HG02885 (cell line): ENCODE results near the gene UTP11.

Experiments
- ATAC-seq: cut with Tn5 transposase; IDR thresholded peaks from one replicate; pipeline ENCODE4 v1.9.1; 2021; ENCODE audit warnings: mild to moderate bottlenecking; ENCODE audit not compliant: unreplicated experiment, poor library complexity

Gene UTP11

GRCh38 chr1:38044221-38045215 lies 32.0 kb downstream of the UTP11 start:
- ATAC-seq, result no peak

DNA sequence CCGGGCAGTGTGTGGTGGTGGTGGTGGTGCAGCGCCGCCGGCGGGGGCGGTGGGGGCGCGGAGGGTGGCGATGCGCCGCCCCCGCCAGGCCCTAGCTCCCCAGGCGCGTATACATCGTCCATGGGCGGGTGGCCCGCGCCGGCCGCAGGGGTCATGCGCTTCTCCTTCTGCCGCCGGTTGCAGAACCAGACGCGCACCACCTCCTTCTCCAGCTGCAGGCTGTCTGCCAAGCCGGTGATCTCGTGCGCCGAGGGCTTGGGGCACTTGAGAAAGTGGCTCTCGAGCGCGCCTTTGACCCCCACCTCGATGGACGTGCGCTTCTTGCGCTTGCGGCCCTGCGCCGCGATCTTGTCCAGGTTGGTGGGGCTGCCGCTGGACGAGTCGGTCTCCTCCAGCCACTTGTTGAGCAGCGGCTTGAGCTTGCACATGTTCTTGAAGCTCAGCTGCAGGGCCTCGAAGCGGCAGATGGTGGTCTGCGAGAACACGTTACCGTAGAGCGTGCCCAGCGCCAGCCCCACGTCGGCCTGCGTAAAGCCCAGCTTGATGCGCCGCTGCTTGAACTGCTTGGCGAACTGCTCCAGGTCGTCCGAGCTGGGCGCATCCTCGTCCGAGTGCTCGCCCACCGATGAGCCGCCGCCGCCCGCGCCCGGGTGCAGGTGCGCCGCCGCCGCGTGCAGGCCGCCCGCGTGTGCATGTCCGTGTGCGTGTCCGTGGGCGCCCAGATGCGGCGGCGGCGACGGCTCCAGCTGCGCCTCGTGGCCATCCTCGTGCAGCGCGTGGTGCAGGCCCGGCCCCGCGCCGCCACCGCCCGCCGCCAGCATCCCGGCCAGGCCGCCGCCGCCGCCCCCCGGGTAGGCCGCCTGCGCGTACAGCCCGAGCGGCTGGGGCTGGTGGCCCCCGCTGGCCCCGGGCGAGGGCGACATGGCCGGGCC lies 33.1 kb downstream of the UTP11 start:
- peak; percentile 5 for ATAC-seq

DNA sequence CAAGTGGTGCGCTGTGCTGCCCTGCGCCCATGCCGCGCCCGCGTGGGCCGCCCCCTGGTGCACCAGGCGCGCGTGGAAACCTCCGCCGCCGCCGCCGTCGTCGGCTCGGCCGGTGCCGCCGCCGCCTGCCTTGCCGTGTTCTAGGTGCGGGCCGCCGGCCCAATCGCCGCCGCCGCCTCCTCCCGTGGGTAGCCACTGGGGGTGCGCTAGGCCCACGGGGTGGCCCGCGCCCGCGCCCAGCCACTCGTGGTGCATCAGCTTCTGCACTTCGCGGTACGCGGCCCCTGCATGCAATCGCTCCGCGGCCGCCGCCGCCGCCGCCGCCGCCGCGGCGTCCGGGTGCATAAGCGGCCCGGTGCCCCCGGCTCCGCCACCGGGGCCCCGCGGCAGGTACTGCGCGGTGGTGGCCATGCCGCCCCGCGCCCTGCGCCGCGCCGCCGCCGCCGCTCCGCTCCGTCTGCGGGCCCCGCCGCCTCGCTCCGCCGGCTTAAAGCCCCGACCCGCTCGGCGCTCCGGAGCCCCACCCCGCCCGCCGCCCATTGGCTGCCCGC lies 33.9 kb downstream of the UTP11 start, which contains the start of gene POU3F1:
Gene POU3F1, minus strand, starts transcription at position 461 of the 551 bp plus-strand sequence. Its CDS starts 50 bp downstream, at position 411.
- ATAC-seq, result peak; percentile 19

- ATAC-seq, result peak; percentile 64
Observed at GRCh38 chr1:38046884-38047602, 34.5 kb downstream of the UTP11 start.

GRCh38 chr1:38047603-38048141 lies 35.1 kb downstream of the UTP11 start:
- no peak for ATAC-seq

GRCh38 chr1:38050397-38051078 lies 38.0 kb downstream of the UTP11 start:
- ATAC-seq, result no peak

DNA sequence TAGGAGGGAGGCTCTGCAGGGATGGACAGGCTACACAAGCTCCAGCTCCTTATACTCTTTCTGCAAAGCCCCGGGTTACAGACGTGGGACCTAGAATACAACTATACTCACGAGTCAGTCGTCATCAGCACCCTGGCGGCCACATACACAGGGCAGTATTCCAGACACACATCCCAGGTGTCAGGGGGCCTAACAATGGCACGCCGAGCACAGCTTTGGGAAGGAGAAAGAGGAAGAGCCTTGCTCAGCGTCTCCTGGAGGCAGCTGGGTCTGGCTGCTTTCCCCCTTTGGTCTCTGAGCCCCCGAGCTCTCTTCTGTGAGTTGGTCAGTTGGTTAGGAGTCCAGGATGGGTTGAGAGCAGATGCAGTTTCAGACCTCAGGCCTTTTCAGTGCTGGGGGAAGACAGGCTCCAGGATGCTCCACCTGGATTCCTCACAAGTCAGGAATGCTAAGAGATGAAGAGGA lies 38.6 kb downstream of the UTP11 start:
- no peak for ATAC-seq

GRCh38 chr1:38052750-38053415 lies 40.3 kb downstream of the UTP11 start:
- no peak for ATAC-seq

GRCh38 chr1:38053416-38054091 lies 41.0 kb downstream of the UTP11 start:
- ATAC-seq, result no peak

- no peak for ATAC-seq
Observed at GRCh38 chr1:38055398-38055797, 42.9 kb downstream of the UTP11 start.

GRCh38 chr1:38055965-38056364 lies 43.4 kb downstream of the UTP11 start:
- no peak for ATAC-seq

DNA sequence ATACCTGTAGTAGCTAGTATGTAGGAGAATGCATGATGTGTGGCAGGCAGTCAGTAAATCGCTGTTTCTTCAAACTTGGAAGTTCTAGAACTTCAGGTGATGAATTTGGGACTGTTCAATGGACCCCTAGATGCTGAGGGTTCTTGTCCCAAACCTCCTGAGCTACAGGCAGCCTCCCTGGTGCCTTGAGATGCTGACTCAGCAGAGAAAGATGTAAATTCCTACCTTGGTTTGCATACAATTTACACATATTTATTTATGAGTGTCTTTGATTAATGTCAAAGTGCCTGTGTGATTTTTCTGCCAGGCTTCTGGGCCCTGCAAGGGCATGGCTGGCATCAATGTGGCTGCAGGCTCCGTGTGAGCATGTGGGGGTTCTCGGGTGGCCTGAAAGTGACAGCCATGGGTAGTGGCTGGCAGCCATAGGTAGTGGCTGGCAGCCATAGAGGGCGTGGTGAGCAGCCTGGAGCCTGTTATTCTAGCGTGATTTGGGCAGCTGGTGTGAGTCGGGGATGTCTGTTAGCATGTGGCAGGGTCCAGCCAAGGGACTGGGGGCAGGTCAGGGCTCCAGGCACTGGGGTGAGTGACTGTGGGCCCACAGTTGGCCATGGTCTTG lies 47.2 kb downstream of the UTP11 start:
- no peak for ATAC-seq

DNA sequence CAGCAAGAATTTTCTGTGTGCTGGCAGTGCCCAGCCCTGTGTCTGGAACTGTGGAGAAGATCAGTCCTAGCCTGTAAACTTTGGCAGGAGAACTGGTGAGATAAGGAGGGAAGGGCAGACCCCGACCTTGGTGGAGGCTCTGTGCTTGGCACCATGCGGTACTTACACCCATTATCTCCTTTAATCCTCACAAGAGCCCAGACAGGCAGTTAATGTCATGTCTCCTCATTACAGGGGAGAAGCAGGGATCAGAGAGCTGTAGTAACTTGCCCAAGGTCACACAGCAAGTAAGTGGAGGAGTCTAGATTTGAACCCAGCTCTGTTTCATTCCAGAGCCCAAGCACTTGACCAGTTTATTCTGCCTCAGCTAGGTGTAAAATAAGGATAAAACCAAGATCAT lies 48.0 kb downstream of the UTP11 start:
- no peak for ATAC-seq

DNA sequence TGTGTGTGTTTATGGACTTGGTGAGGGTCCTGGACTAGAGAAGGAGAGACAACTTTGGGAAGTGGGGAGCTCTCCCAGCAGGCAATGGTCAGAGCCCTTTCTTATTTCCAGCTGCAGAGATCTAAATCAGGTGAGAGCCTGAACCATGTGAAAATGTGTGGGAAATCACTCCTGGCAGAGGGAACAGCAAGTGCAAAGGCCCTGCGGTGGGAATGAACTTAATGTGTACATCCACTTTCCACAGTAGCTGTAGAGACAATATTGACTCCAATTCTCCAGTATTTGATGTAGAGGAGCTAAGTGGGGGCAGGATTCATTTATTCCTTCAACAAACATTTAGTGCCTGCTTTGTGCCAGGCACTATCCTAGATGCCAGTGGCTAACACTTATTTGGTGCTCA lies 48.8 kb downstream of the UTP11 start:
- no peak for ATAC-seq

GRCh38 chr1:38061883-38062328 lies 49.4 kb downstream of the UTP11 start:
- no peak for ATAC-seq

DNA sequence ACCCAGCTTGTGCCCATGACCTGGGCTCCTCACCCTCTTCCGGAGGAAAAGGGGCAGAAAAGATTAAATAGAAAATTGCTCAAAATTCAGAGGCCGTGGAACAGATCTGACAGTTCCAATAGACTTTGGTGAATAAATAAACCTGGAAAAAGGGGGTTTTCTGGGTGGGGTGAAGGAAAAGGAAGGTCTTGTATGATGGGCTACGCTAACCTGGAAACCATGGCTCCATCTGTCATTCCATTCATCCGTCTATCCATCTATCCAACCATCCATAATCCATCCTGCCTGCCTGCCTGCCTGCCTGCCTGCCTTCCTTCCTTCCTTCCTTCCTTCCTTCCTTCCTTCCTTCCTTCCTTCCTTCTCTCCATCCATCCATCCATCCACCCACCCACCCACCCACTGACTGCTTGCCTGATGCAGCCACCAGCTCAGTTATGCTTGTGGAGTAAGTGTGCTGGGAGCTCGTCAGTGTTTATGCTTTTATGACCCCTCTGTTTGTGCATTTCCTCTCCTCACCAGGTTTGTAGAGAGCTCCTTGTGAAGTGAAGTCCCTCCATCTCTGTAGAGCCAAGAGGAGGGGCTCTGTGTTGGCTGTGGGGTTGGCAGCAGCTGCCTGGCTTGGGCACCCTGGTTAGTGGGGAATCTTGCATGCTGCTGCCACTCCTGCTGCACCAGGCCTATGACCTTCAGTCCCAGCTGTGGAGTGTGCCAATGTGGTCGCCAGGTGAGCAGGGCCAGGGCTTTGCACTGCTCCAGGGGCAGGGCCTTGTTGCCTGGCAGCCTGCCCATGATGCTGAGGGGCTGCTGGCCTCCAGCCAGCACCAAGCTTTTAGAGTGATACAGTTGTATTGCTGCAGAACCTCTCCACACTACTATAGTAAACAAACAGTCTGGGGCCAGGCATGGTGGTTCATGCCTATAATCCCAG lies 50.1 kb downstream of the UTP11 start:
- ATAC-seq, result no peak
